Activated naive CD4-positive, alpha-beta T cell treated with anti-CD3 and anti-CD28 coated beads, Interleukin-2, amount 50 U/mL, for 72 hours (primary cell): ENCODE data around the gene FA2H. TPM values are rescaled to one million over a fixed set of nuclear protein-coding genes. Genes with fewer than 3 reads are reported as not detected.
"Not testable (repeated sequence)": the region's sequence is repeated elsewhere in the genome, so short reads cannot be mapped to it uniquely, and the experiment has no call there.

ENCODE experiments used
- ATAC-seq, 2 donors: fragments of 150-1000 bp; cut with Tn5 transposase; 2 replicates each; pipeline ENCODE4 v1.10.0; 2021; ENCODE audit warnings: mild to moderate bottlenecking in 2 of 2, moderate library complexity in 2 of 2
- DNase-seq, 2 donors: peaks; one replicate each; pipeline ENCODE4 v3.0.0; 2021 to 2022; ENCODE audit warnings: low spot score in 2 of 2
- H3K27ac Mint-ChIP-seq, 2 donors: one replicate each; pipeline ENCODE4 v1.8.0; 2022; ENCODE audit warnings: mild to moderate bottlenecking in 2 of 2, mixed read lengths in 2 of 2
- H3K36me3 Mint-ChIP-seq, 2 donors: one replicate each; pipeline ENCODE4 v1.8.0; 2022; ENCODE audit warnings: mixed read lengths in 2 of 2
- H3K9me3 Mint-ChIP-seq, 2 donors: one replicate each; pipeline ENCODE4 v1.8.0; 2022; ENCODE audit warnings: mixed read lengths in 2 of 2
- total RNA-seq, 2 donors: library from RNA; stranded (reverse); gene quantifications; one replicate each; pipeline ENCODE4 v1.2.3, GENCODE V29; 2022

The FA2H gene, protein sequence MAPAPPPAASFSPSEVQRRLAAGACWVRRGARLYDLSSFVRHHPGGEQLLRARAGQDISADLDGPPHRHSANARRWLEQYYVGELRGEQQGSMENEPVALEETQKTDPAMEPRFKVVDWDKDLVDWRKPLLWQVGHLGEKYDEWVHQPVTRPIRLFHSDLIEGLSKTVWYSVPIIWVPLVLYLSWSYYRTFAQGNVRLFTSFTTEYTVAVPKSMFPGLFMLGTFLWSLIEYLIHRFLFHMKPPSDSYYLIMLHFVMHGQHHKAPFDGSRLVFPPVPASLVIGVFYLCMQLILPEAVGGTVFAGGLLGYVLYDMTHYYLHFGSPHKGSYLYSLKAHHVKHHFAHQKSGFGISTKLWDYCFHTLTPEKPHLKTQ
- not detected for total RNA-seq

DNA sequence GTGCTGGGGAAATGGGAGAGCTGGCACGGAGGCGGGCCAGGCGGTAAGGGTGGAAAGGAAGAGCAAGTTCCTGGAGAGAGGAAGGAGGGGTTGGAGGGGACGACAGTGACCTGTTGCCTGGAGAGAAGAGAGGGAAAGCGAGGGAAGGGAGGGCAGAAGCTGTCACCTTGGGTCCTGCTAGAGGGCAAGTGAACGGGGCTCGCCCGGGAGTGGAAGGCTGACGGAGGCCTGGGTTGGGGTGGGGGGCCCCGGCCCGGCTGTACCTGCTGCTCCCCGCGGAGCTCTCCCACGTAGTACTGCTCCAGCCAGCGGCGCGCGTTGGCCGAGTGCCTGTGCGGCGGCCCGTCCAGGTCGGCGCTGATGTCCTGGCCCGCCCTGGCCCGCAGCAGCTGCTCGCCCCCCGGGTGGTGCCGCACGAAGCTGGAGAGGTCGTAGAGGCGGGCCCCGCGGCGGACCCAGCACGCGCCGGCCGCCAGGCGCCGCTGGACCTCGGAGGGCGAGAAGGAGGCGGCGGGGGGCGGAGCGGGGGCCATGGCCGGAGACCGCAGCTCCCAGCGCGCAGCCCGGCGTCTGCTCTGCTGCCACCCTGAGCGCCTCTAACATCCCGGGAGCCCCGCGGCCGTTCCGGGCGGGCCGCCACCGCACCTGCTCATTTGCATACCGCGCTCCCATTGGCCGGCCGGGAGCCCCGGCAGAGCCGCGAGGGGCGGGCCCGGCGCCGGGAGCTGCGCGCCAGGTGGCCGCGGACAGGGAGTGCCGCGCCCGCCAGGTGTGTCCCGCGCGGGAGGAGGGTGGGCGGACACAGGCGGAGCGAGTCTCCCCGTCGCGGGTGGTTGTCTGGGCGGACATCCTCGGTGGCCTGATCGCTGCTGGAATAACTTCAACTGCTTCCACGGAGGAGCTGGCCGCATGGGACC lies at the start of gene FA2H:
Gene FA2H (minus strand): TSS at position 598 of the 917 bp plus-strand sequence. CDS start 65 bp downstream, at position 533.
- Mint-ChIP-seq H3K9me3 (no peaks in the 10 kb centered on the region), H3K27ac (no peak within 1 kb of the TSS), H3K36me3 (peaks cover 0 to 6% of the 10 kb centered on the region in 2 donors)
- ATAC-seq (peak; percentile 99 to 100), DNase-seq (peak; percentile 71 to 82)

DNA sequence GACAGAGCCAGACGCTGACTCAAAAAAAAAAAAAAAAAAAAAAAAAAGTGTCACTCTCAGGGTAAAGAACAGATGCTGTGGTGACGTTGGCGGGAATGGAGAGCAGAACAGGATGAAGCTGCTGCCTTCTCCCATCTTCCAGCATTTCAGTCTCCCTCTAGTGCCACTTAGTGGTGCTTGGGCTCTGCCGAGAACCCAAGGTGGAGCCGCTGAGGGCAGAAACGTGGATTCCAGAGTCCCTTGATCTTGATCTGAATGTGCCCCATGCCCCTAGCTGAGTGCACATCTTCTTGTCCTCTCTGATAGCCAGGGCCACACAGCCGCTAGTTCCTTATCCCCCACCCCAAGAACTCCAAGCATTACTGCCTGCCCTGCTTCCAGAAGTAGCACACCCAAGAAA lies 43.2 kb upstream of the FA2H start:
- no peaks in the 10 kb centered on the region for H3K36me3 Mint-ChIP-seq
- DNase-seq (no peak), ATAC-seq (no peak)
- H3K27ac Mint-ChIP-seq = peak overlapping the region in 1 of 2 donors; percentile 2
- H3K9me3 Mint-ChIP-seq = no peaks in the 10 kb centered on the region

DNA sequence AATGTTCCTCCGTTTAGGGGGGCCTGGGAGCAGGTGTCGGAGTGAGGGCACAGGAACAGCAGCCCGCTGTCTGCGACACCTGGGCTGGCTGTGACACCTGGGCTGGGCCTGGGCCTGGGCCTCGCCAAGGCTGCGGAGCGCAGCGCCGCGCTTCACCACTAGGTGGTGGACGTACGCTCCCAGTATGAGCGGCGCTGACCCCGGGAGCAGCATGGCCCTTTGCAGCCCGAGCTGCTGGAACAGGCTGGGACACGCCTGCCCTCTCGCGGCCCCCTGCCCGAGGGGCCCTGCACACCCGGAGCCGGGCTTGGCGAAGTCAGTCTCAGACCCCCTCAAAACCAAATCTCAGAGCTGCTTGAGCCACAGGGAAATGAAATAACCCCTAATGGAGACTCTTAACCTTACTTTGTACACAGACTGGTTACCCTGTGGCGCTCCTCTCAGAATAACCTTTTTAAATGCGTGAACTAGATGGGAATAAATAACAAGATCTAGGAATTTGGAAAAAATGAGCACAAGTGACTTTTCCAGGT lies 38.6 kb upstream of the FA2H start:
- Mint-ChIP-seq H3K27ac (no peak overlapping the region), H3K9me3 (no peaks in the 10 kb centered on the region), H3K36me3 (no peaks in the 10 kb centered on the region)
- ATAC-seq (peak; percentile 100), DNase-seq (peak; percentile 81 to 85)

DNA sequence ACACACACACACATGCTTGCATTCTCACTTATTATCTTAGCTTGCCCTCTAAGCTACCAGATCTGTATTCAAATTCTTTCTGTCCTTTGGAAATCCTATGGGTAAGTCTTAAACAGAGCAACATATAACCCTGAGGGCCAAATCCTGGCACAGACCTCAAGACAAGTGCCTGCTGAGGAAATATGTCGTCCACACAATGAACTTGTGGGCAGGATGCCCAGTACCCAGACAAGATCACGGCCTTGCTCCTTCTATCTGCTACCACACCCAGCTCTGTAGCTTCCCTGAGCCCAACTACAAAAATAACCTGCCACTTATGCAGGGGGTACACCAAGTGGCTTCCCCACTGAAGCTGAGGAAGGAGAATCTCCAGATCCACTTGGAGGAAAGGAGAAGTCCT lies 37.3 kb upstream of the FA2H start:
- no peak for ATAC-seq

DNA sequence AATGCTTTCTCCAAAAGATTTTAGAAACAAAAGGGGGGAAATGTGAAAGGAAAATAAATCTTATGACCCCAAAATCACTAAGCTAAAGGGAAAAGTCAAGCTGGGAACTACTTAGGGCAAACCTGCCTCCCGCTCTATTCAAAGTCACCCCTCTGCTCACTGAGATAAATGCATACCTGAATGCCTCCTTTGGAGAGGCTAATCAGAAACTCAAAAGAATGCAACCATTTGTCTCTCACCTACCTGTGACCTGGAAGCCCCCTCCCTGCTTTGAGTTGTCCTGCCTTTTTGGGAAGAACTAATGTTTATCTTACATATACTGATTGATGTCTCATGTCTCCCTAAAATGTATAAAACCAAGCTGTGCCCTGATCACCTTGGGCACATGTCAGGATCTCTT lies 36.6 kb upstream of the FA2H start:
- not testable (repeated sequence) for DNase-seq, ATAC-seq

More for the DNA sequence above, 37.3 kb upstream of the FA2H start:
- H3K36me3 Mint-ChIP-seq = no peaks in the 10 kb centered on the region
- DNase-seq = no peak
- peaks cover 0 to 1% of the 10 kb centered on the region in 2 donors for H3K9me3 Mint-ChIP-seq
- H3K27ac Mint-ChIP-seq = no peak overlapping the region

DNA sequence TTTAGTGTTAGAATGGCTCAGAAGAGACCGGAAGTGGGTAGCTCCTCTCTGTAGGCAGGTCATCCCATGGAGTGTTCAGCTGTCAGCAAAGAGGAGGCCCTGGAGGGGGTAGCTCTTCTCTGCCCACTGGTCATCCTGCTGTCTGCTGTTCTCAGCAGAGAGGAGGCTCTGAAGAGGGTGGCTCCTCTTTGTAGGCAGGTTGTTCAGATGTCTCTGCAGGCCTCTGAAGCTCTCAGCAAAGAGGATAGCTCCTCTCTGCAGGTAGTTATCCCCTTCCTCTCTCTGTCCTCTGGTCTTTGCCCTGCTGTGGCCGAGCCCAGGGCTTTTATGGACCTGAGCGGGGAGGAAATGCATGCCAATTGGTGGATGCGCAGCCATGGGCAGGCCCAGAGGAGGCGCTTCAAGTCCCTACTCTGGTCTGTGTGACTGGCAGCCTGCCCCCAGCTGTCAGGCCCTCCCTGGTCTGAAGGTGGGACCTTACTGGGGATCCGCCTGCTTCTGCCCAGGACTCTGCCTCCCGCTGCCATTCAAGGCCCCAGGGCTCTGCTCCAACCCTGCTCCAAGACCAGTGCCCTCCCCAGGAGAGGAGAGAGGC lies 32.5 kb upstream of the FA2H start:
- Mint-ChIP-seq H3K27ac (no peak overlapping the region), H3K36me3 (no peaks in the 10 kb centered on the region), H3K9me3 (peaks cover 0 to 8% of the 10 kb centered on the region in 2 donors)
- DNase-seq (no peak), ATAC-seq (no peak)

More for the DNA sequence above, 36.6 kb upstream of the FA2H start:
- H3K27ac Mint-ChIP-seq, H3K9me3 Mint-ChIP-seq, H3K36me3 Mint-ChIP-seq: not testable (repeated sequence)

DNA sequence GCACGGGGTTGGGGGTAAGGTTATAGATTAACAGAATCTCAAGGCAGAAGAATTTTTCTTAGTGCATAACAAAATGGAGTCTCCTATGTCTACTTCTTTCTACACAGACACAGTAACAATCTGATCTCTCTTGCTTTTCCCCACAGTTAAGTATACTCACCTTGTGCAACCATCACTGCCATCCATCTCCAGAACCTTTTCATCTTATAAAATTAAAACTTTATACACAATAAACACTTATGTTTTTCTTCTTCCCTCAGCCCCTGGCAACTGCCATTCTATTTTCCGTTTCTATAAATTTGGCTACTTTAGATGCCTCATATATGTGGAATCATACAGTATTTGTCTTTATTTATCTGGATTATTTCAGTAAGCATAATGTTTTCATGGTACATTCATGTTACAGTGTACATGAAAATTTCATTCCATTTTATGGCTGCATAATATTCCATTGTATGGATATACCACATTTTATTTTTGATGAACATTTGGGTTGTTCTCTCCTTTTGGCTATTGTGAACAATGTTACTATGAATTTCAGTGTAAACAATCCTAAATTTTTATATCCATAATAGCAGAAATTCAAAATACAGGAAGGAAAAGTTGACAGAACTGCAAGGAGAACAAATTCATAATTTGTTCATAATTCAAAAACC lies 25.7 kb upstream of the FA2H start:
- ATAC-seq = no peak
- DNase-seq = no peak
- Mint-ChIP-seq H3K9me3 (peaks cover 8 to 9% of the 10 kb centered on the region in 2 donors), H3K36me3 (peaks cover 0 to 4% of the 10 kb centered on the region in 2 donors), H3K27ac (no peak overlapping the region)

DNA sequence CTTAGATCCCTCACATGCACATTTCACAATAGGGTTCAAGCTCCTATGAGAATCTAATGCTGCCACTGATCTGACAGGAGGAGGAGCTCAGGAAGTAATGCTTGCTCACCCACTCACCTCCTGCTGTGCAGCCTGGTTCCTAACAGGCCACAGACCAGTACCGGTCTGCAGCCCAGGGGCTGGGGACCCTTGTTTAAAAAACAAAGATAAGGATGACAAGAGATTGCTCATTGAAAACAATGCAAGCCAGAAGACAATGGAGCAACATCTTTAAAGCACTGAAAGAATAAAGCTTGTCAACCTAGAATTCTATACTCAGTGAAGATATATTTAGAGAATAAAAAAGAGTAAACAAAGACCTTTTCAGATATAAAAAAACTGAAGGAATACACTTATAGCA lies 22.8 kb upstream of the FA2H start:
- Mint-ChIP-seq H3K27ac (no peak overlapping the region), H3K36me3 (peaks cover 0 to 4% of the 10 kb centered on the region in 2 donors), H3K9me3 (peaks cover 8 to 9% of the 10 kb centered on the region in 2 donors)
- ATAC-seq = no peak
- DNase-seq = no peak

DNA sequence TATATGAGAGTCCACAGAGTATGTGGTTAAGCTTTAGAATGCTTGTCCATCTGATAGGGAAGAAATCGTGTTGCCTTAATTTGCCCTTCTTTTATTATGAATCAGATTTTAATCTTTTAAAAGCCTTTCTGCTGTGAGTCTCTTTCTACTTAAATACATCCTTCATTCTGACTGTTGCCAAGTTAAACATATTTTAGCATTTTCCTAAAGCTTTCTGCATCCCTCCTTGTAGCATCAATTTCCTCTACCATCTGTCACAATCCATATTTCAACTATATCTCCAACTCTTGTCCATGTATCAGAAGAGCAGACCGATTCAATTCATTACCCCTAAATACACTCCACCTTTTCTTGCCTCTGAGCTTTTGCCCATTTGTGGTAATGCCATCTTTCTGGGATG lies 20.5 kb upstream of the FA2H start:
- DNase-seq (no peak), ATAC-seq (no peak)
- H3K9me3 Mint-ChIP-seq = peaks cover 0 to under 1% of the 10 kb centered on the region in 2 donors
- H3K27ac Mint-ChIP-seq = no peak overlapping the region
- peaks cover 0 to 8% of the 10 kb centered on the region in 2 donors for H3K36me3 Mint-ChIP-seq

DNA sequence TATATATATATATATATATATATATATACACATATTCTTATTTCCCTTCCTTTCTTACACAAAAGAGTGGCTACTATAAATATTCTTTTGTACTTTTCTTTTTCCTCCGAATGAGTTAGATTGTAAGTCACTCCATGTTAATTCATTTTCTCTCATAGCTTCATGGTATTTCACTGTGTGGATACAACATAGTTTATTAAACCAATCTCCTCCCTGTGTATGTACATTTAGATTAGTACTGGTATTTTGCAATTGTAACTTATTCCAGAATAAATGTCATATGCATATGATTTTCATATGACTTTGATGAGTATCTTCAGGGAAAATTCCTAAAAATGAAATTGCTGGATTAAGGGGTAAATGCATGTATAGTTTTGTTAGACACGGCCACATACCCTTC lies 20.0 kb upstream of the FA2H start:
- ATAC-seq = no peak
- no peak for DNase-seq
- Mint-ChIP-seq H3K9me3 (no peaks in the 10 kb centered on the region), H3K36me3 (peaks cover 0 to 8% of the 10 kb centered on the region in 2 donors), H3K27ac (no peak overlapping the region)

DNA sequence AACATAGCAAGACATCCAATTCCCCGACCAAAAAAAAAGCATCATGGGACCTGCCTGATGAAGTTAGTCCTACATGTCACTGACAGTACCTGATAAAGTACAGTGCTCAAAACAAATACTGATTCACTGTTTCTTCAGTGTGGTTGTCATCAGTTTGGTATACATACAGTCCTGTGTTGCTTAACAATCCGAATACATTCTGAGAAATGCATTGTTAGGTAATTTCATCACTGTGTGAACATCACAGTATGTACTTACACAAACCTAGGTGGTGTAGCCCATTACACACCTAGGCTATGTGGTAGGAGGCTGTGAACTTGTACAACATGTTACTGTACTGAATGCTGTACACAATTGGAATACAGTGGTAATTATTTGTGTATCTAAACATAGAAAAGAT lies 19.0 kb upstream of the FA2H start:
- no peak for ATAC-seq

DNA sequence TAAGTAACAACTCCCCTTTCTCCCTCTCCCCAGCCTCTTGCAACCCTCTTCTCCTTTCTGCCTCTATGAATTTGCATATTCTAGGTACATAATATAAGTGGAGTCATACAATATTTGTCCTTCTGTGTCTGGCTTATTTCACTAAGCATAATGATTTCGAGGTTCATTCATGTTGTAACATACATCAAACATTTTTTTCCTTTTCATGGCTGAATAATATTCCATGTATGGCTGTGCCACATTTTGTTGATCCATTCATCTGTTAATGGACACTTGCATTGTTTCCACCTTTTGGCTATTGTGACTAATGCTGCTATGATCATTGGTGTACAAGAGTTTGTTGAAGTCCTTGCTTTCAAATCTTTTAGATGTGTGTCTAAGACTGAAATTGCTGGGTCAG lies 17.6 kb upstream of the FA2H start:
- H3K36me3 Mint-ChIP-seq = peaks cover 0 to 8% of the 10 kb centered on the region in 2 donors
- no peak for ATAC-seq
- H3K9me3 Mint-ChIP-seq = no peaks in the 10 kb centered on the region

More for the DNA sequence above, 19.0 kb upstream of the FA2H start:
- peaks cover 0 to 8% of the 10 kb centered on the region in 2 donors for H3K36me3 Mint-ChIP-seq
- H3K27ac Mint-ChIP-seq = no peak overlapping the region
- no peaks in the 10 kb centered on the region for H3K9me3 Mint-ChIP-seq
- DNase-seq = no peak

DNA sequence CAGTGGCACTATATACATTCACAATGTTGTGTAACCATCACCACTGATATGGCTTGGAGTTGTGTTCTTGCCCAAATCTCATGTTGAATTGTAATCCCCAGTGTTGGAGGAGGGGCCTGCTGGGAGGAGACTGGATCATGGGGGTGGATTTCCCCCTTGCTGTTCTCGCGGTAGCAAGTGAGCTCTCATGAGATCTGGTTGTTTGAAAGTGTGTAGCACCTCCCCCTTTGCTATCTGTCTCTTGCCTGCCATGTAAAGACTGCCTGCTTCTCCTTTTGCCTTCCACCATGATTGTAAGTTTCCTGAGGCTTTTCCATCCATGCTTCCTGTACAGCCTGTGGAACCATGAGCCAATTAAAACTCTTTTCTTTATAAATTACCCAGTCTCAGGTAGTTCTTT lies 17.1 kb upstream of the FA2H start:
- not testable (repeated sequence) for H3K9me3 Mint-ChIP-seq, H3K36me3 Mint-ChIP-seq, H3K27ac Mint-ChIP-seq, DNase-seq, ATAC-seq

More for the DNA sequence above, 17.6 kb upstream of the FA2H start:
- no peak for DNase-seq
- no peak overlapping the region for H3K27ac Mint-ChIP-seq

DNA sequence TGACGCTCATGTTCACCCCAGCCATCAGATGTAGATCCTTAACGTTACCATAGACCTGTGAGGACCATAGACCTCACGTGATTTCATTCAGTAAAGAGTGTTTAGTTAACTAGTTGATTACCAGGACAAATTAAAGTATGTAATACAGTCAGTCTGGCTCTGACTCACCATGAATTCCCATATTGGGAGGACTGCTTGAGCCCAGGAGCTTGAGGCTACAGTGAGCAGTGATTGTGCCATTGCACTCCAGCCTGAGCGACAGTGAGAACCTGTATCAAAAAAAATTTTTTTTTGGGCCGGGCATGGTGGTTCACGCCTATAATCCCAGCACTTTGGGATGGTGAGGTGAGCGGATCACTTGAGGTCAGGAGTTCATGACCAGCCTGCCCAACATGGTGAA lies 13.5 kb upstream of the FA2H start:
- Mint-ChIP-seq H3K27ac (no peak overlapping the region), H3K36me3 (peaks cover 0 to 4% of the 10 kb centered on the region in 2 donors), H3K9me3 (no peaks in the 10 kb centered on the region)
- ATAC-seq = no peak
- DNase-seq = no peak

DNA sequence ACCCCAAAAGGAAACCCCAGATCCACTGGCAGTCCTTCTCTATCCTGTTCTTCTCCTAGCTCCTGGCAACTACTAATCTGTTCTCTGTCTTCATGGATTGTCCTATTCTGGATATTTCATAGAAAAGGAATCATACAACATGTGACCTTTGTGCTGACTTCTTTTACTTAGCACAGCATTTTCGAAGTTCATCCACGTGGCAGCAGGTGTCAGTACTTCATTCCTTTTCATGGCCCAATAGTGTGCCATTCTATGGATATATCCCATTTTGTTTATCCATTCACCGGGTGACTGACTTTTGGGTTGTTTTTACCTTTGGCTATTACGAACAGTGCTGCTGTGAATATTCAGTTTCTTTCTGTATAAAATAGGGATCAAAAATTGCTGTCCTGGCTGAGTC lies 10.4 kb upstream of the FA2H start:
- H3K27ac Mint-ChIP-seq = no peak overlapping the region
- no peaks in the 10 kb centered on the region for H3K9me3 Mint-ChIP-seq
- no peak for ATAC-seq
- no peaks in the 10 kb centered on the region for H3K36me3 Mint-ChIP-seq
- no peak for DNase-seq

DNA sequence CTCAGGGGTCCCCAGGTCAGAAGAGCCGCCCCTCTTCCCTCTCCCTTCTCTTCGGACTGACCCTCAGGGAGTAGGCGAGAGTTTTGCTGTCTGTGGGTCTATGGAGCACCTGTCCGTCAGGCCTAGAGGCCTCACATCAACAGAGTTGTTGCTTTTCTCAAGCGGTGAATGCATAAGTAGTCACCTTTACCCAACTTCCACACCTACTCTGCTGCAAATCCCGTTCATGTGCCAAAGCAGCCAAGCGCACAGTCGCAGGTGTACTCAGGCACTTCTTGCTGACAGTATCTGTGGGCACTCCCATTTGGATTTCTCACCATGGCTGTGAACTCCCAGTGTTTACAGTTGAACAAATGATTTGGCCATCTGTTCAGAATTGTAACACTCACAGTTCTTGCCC lies 4.0 kb upstream of the FA2H start:
- ATAC-seq = no peak
- Mint-ChIP-seq H3K36me3 (peaks cover 0 to 3% of the 10 kb centered on the region in 2 donors), H3K9me3 (no peaks in the 10 kb centered on the region), H3K27ac (no peak overlapping the region)
- DNase-seq = no peak
